ENCODE results near the gene CDC16.

CDC16 gene

DNA sequence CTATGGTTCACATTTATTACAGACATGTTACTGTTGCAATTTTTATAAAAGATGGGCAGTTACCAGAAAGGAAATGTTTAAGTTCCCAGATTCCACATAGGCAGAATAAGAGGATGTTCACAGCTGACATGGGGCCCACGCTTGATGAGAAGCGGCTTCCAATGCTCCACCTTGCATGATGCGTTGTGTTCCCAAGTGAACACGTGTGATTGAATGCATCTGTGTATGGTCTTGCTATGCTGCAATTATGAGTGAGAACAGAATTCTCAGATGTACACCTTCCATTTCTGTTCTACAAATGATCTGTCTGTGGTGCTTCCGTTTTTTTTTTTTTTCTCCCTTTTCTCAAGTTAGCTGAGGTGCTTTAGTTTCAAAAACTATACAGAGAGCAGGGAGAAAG lies 62.2 kb downstream of the CDC16 start:
- no peak overlapping the region for H2AFZ ChIP-seq (ENCODE audit: low read depth)
- no peaks in the 10 kb centered on the region for H4K20me1 ChIP-seq (ENCODE audit: insufficient read depth)
- no peak overlapping the region for H3K27ac ChIP-seq
- no peaks in the 10 kb centered on the region for H3K36me3 ChIP-seq (ENCODE audit: insufficient read depth)
- TF ChIP-seq, protein P1, sequence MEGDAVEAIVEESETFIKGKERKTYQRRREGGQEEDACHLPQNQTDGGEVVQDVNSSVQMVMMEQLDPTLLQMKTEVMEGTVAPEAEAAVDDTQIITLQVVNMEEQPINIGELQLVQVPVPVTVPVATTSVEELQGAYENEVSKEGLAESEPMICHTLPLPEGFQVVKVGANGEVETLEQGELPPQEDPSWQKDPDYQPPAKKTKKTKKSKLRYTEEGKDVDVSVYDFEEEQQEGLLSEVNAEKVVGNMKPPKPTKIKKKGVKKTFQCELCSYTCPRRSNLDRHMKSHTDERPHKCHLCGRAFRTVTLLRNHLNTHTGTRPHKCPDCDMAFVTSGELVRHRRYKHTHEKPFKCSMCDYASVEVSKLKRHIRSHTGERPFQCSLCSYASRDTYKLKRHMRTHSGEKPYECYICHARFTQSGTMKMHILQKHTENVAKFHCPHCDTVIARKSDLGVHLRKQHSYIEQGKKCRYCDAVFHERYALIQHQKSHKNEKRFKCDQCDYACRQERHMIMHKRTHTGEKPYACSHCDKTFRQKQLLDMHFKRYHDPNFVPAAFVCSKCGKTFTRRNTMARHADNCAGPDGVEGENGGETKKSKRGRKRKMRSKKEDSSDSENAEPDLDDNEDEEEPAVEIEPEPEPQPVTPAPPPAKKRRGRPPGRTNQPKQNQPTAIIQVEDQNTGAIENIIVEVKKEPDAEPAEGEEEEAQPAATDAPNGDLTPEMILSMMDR (conservative IDR thresholded peaks at IDR 0.05; ENCODE audit: low read depth, low read length), result no peak
- no peaks in the 10 kb centered on the region for H3K4me1 ChIP-seq (ENCODE audit: low read depth, poor library complexity, severe bottlenecking)
- H3K27me3 ChIP-seq (ENCODE audit: insufficient read depth, low read depth), result no peaks in the 10 kb centered on the region
- no peak overlapping the region for H3K9ac ChIP-seq
- H3K4me2 ChIP-seq, result no peak overlapping the region
- no peaks in the 10 kb centered on the region for H3K79me2 ChIP-seq (ENCODE audit: insufficient read depth, low read depth)
- no peak overlapping the region for H3K4me3 ChIP-seq (IDR thresholded peaks at IDR 0.05; ENCODE audit: insufficient read depth, low read depth, low read length)

DNA sequence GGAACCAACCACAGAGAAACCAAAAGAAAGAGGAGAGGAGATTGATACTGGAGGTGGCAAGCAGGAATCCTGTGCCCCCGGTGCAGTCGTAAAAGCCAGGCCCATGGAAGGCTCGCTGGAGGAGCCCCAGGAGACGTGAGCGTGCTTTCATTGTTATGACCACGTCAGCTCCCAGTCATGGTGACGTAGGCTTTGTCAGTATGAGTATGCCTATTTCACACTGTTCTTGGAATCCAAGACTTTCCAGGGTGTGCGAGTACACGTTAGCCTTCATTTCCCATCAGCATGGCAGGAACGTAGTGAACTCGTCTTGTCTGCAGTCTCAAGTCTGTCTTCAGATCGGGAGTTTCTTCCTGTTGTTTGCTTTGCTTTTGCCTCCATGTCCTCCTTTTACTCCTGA lies 64.2 kb downstream of the CDC16 start:
- H3K36me3 ChIP-seq (ENCODE audit: insufficient read depth), result no peaks in the 10 kb centered on the region

DNA sequence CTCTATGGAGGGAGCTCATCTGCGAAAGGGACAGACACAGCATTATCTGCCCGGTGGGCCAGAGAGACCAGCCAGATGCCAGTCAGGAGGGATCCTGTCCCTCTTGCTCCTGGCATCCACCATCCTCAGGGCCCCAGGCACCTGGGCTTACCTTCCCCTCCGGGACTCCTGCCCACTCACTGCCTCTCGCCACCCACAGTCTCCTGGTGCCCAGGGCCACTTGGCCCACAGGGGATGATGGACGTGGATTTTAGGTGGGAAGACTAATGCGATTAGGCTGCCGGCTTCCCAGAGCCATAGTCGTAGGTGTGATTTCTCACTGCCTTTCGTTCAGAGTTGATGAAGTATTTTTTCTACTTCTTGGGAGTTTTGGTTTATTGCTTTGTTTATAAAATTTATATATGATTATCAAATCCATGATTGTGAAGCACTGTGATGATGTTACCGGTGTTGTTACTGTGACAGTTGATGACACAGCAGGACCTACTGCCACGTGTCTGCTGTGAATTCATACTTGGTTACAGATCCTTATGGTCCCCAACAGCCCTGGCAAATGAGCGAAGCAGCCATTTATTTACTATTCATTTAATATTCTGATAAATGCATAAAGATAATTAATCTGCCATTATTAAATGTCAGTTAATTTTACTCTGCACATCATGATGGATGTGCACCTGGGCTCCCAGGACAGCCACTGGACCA lies 65.1 kb downstream of the CDC16 start:
- H3K4me1 ChIP-seq (ENCODE audit: low read depth, poor library complexity, severe bottlenecking), result peaks cover 4% of the 10 kb centered on the region
- H3K9ac ChIP-seq, result no peak overlapping the region
- H2AFZ ChIP-seq (ENCODE audit: low read depth), result no peak overlapping the region
- H3K27ac ChIP-seq, result no peak overlapping the region
- no peaks in the 10 kb centered on the region for H3K36me3 ChIP-seq (ENCODE audit: insufficient read depth)
- H3K27me3 ChIP-seq (ENCODE audit: insufficient read depth, low read depth), result no peaks in the 10 kb centered on the region
- H3K4me2 ChIP-seq, result no peak overlapping the region
- no peaks in the 10 kb centered on the region for H4K20me1 ChIP-seq (ENCODE audit: insufficient read depth)
- TF ChIP-seq, protein P1 (conservative IDR thresholded peaks at IDR 0.05; ENCODE audit: low read depth, low read length), result no peak
- no peaks in the 10 kb centered on the region for H3K79me2 ChIP-seq (ENCODE audit: insufficient read depth, low read depth)
- H3K4me3 ChIP-seq (IDR thresholded peaks at IDR 0.05; ENCODE audit: insufficient read depth, low read depth, low read length), result no peak overlapping the region

More for the DNA sequence above, 64.2 kb downstream of the CDC16 start:
- no peak overlapping the region for H3K27ac ChIP-seq
- TF ChIP-seq, protein P1 (conservative IDR thresholded peaks at IDR 0.05; ENCODE audit: low read depth, low read length), result no peak
- H3K27me3 ChIP-seq (ENCODE audit: insufficient read depth, low read depth), result no peaks in the 10 kb centered on the region
- H3K79me2 ChIP-seq (ENCODE audit: insufficient read depth, low read depth), result no peaks in the 10 kb centered on the region
- no peak overlapping the region for H3K9ac ChIP-seq
- H2AFZ ChIP-seq (ENCODE audit: low read depth), result no peak overlapping the region
- H4K20me1 ChIP-seq (ENCODE audit: insufficient read depth), result no peaks in the 10 kb centered on the region
- no peak overlapping the region for H3K4me2 ChIP-seq
- H3K4me1 ChIP-seq (ENCODE audit: low read depth, poor library complexity, severe bottlenecking), result no peaks in the 10 kb centered on the region
- H3K4me3 ChIP-seq (IDR thresholded peaks at IDR 0.05; ENCODE audit: insufficient read depth, low read depth, low read length), result no peak overlapping the region

DNA sequence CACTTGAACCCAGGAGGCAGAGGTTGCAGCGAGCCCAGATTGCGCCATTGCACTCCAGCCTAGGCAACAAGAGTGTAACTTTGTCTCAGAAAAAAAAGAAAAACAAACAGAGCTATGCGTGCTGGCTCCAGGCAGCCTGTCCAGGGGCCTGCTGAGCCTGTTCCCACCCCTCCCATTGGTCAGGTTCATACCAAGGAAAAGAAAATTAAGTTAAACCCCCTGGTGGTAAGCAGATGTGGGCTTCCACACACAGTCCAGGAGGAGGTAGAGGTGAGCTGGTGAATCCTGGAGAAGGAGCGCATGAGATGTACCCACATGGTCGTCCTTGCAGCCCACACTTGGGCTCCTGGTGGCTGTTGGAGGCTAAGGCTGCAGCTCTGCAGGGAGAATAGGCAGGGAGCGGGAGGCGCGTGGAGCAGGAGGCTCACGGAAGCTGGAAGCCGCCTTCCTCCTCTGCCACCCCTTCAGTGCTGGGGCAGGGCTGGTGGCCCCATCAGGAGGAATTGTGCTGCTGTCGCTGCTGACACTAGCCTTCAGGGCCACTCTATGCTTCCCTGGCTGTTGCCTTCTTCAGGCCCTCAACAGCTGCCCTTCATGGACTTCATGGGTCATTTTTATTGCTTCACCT lies 69.1 kb downstream of the CDC16 start:
- Histone ChIP-seq H3K4me1 (ENCODE audit: low read depth, poor library complexity, severe bottlenecking) (peaks cover 11% of the 10 kb centered on the region), H3K36me3 (ENCODE audit: insufficient read depth) (no peaks in the 10 kb centered on the region), H3K27me3 (ENCODE audit: insufficient read depth, low read depth) (no peaks in the 10 kb centered on the region), H3K9ac (no peak overlapping the region), H2AFZ (ENCODE audit: low read depth) (no peak overlapping the region), H3K79me2 (ENCODE audit: insufficient read depth, low read depth) (no peaks in the 10 kb centered on the region), H4K20me1 (ENCODE audit: insufficient read depth) (no peaks in the 10 kb centered on the region), H3K4me3 (IDR thresholded peaks at IDR 0.05; ENCODE audit: insufficient read depth, low read depth, low read length) (no peak overlapping the region), H3K4me2 (no peak overlapping the region), H3K27ac (no peak overlapping the region)
- TF ChIP-seq, protein P1 (conservative IDR thresholded peaks at IDR 0.05; ENCODE audit: low read depth, low read length), result no peak
